Lower leg skin (tissue), 4 donors: Measurements from ENCODE around the gene GPX4. TPM values are rescaled to one million over a fixed set of nuclear protein-coding genes. Genes with fewer than 3 reads are reported as not detected.
A peak's percentile ranks its signal among the peaks of the same experiment; 100 is the strongest.
"Not testable (repeated sequence)": the region's sequence is repeated elsewhere in the genome, so short reads cannot be mapped to it uniquely, and the experiment has no call there.

ENCODE experiments used
- DNase-seq, 2 donors: peaks; one replicate each; pipeline ENCODE4 v3.0.0-alpha.2; 2019; ENCODE audit warnings: low spot score in 2 of 2
- H3K4me3 ChIP-seq: fragments of 200-600 bp; sonication (generic); 2 replicates; pipeline ENCODE4 v1.5.1; 2017; ENCODE audit warnings: mild to moderate bottlenecking, low read depth; ENCODE audit not compliant: poor library complexity, severe bottlenecking
- CTCF ChIP-seq, 3 donors: fragments of 450-650 bp; IDR thresholded peaks; one replicate each; pipeline ENCODE4 v1.5.1; 2016; ENCODE audit warnings: antibody characterized with exemption in 3 of 3, mild to moderate bottlenecking in 3 of 3, moderate library complexity in 2 of 3
- POLR2A ChIP-seq, 2 donors: fragments of 450-650 bp; IDR thresholded peaks; one replicate each; pipeline ENCODE4 v1.6.1; 2016 to 2017; ENCODE audit warnings: antibody characterized with exemption in 2 of 2, mild to moderate bottlenecking in 1 of 2, moderate library complexity in 1 of 2
- WGBS, 2 donors: methylation state at CpG; one replicate each; pipeline ENCODE4 v1.1.5; 2018; 5-methylcytosine and 5-hydroxymethylcytosine counted together
- intact Hi-C: fragments of 100-400 bp; cut with DNase I; formaldehyde crosslinking; loops from one replicate; pipeline ENCODE4 v1.15.0; 2023; ENCODE audit warnings: low total_unique reads
- total RNA-seq, 4 donors: library from RNA; depleted of rRNA; stranded (reverse); fragments of >200 nt; gene quantifications; one replicate each; pipeline ENCODE4 v1.1.0, GENCODE V29; 2016

Gene GPX4
- total RNA-seq, 4 donors from 2014 or later, result 375 to 507 (median 469) TPM

- intact Hi-C loops, result loop anchor here (10.0 kb wide), 1 partner anchor 73 kb away; no protein-coding TSS in a partner anchor
- 58 to 59% methylated on average over 9 to 18 of the region's 18 CpGs for WGBS, 2 donors
- TF ChIP-seq POLR2A (IDR thresholded peaks at IDR 0.05) (no peak), CTCF (IDR thresholded peaks at IDR 0.05) (no peak)
- DNase-seq, result no peak
- H3K4me3 ChIP-seq, result no peak overlapping the region
Observed at GRCh38 chr19:1111641-1112267, 8.0 kb downstream of the GPX4 start.

DNA sequence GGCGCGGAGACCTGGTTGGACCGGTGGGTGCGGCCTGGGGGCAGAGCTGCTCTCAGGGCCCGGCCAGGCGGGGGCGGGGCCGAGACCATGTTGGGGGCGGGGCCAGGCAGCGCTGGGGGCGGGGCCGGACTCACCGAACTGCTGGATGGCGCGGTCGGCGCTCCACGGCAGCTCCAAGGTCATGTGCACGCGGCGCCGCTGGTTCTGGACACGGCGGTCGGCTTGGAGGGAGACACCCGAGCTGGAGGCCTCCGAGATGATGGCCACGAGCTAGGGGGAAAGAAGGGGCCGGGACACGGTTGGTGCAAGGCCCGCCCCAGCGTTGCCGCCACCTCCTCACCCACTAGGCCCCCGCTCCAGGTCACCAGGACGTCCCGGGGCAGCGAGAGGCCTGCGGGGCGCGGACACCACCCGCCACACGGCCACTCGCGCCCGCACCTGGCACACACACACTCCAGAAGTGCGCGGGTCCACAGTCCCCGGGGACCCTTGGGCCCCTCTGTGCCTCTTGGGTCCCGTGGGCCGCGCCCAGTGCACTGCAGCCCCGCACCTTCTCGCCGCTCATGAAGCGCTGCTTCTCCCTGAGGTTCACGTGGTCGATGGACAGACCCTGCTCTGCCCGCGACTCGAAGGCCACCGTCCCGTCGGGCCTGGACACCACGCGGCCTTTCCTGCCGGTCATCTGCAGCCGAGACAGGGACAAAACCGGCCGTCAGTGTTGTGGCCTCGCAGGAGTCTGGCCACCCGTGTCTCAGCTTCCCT, 8.7 kb downstream of the GPX4 start:
- no peak for DNase-seq
- intact Hi-C loops, result loop anchor here (10.0 kb wide), 1 partner anchor 72 kb away; no protein-coding TSS in a partner anchor
- H3K4me3 ChIP-seq, result no peak overlapping the region
- TF ChIP-seq CTCF (IDR thresholded peaks at IDR 0.05), result no peak
- TF ChIP-seq POLR2A (IDR thresholded peaks at IDR 0.05), result no peak
- WGBS, 2 donors, result 78 to 81% methylated on average over 29 to 37 of the region's 71 CpGs

DNA sequence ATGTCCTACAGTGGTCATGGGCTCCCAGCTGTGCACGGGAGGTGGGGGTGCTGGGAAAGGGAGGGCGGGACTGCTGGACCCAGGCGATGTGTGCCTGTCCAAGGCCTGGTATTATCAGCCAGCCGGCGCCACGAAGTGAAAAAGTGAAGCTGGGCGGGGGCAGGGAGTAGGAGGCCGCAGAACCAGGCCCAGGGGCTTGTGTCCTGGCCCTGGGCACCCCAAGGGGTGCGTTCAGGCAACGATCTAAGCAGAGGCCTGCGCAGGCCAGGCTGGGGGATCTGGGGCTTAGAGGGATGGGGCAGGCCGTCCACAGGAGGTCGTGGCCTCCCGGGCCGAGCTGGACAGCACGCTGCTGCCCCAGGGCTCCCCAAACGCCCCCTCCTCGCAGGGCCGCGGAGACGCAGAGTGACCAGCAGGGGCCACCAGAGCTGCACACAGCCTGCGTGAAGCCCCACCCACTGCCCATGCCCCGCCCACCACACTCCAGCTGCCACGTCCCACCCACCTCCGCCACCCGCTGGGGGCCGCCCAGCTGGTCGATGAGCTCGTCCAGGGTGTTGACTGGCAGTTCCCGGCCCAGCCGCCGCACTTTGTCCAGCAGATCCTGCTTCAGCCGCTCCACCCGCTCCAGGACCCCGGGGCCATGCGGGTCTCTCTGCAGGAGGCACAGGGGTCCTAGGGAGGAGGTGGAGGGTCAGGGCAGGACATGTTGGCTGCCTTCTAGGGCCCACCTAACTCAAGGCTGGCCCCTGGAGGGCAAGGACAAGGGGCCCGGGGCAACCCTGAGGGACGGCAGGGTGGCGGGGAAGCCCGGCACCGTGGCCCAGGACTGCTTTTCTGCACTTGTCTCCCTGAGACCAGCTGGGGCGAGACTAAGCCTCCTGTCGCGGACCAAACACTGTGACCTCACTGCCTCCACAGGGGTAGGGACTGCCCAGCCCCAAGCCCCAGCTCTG, 9.5 kb downstream of the GPX4 start:
- 40 to 52% methylated on average over 23 to 24 of the region's 44 CpGs for WGBS, 2 donors
- intact Hi-C loops, result loop anchor here (10.0 kb wide), 1 partner anchor 71 kb away; no protein-coding TSS in a partner anchor
- DNase-seq, result peak; percentile 89 to 99
- TF ChIP-seq CTCF (IDR thresholded peaks at IDR 0.05), result peak in 1 of 3 donors; percentile 35
- no peak for TF ChIP-seq POLR2A (IDR thresholded peaks at IDR 0.05)
- no peak overlapping the region for H3K4me3 ChIP-seq

- intact Hi-C loops, result loop anchor here (10.0 kb wide), 1 partner anchor 71 kb away; no protein-coding TSS in a partner anchor
- H3K4me3 ChIP-seq, result no peak overlapping the region
- TF ChIP-seq POLR2A (IDR thresholded peaks at IDR 0.05) (no peak), CTCF (IDR thresholded peaks at IDR 0.05) (no peak)
- no peak for DNase-seq
- 86 to 92% methylated on average over 10 to 25 of the region's 25 CpGs for WGBS, 2 donors
Observed at GRCh38 chr19:1113986-1114483, 10.2 kb downstream of the GPX4 start.

GRCh38 chr19:1114728-1115127, 10.9 kb downstream of the GPX4 start:
- intact Hi-C loops, result loop anchor here (10.0 kb wide), 1 partner anchor 70 kb away; no protein-coding TSS in a partner anchor
- not testable (repeated sequence) for H3K4me3 ChIP-seq, DNase-seq
- whole genome bisulfite sequencing, 2 donors, result 92 to 95% methylated on average over 9 of the region's 9 CpGs
